ENCODE data around the gene MEX3B.

DNA sequence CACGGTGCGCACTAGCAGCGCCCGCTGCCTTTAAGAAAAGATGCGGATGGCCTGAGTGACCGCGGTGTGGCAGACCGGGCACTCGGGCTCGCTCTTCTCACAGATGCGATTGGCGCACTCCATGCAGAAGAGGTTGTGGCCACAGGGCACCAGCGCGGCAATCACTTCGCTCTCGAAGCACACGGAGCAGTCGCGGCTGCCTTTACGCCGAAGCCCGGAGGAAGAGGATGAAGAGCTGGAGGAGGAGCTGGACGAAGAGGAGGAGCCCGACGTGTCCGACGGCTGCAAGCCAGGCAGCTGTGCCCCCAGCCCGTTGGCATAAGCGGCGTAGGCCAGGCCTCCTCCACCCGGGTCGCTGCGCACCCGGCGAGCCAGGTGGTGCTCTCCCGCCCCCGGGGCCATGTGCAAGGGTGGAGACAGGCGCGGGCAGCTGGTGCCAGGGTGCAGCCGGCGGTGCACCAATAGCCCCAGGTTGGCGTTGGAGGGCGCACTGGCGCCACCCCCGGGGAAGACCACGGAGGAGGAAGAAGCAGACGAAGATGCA lies 2.6 kb downstream of the MEX3B start:
- no peak for TF ChIP-seq EZH2phosphoT487 (IDR thresholded peaks at IDR 0.05; ENCODE audit: borderline replicate concordance, low read depth, low read length)
- TF ChIP-seq, protein P1, sequence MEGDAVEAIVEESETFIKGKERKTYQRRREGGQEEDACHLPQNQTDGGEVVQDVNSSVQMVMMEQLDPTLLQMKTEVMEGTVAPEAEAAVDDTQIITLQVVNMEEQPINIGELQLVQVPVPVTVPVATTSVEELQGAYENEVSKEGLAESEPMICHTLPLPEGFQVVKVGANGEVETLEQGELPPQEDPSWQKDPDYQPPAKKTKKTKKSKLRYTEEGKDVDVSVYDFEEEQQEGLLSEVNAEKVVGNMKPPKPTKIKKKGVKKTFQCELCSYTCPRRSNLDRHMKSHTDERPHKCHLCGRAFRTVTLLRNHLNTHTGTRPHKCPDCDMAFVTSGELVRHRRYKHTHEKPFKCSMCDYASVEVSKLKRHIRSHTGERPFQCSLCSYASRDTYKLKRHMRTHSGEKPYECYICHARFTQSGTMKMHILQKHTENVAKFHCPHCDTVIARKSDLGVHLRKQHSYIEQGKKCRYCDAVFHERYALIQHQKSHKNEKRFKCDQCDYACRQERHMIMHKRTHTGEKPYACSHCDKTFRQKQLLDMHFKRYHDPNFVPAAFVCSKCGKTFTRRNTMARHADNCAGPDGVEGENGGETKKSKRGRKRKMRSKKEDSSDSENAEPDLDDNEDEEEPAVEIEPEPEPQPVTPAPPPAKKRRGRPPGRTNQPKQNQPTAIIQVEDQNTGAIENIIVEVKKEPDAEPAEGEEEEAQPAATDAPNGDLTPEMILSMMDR (conservative IDR thresholded peaks at IDR 0.05; ENCODE audit: low read length), result no peak
